GM19324 (cell line): ENCODE results near the gene TCF20.
A peak's percentile ranks its signal among the peaks of the same experiment; 100 is the strongest.

Experiments used
- ATAC-seq: cut with Tn5 transposase; IDR thresholded peaks from one replicate; pipeline ENCODE4 v1.9.1; 2021; ENCODE audit warnings: mild to moderate bottlenecking, moderate library complexity; ENCODE audit not compliant: unreplicated experiment, low FRiP score

TCF20 gene

DNA sequence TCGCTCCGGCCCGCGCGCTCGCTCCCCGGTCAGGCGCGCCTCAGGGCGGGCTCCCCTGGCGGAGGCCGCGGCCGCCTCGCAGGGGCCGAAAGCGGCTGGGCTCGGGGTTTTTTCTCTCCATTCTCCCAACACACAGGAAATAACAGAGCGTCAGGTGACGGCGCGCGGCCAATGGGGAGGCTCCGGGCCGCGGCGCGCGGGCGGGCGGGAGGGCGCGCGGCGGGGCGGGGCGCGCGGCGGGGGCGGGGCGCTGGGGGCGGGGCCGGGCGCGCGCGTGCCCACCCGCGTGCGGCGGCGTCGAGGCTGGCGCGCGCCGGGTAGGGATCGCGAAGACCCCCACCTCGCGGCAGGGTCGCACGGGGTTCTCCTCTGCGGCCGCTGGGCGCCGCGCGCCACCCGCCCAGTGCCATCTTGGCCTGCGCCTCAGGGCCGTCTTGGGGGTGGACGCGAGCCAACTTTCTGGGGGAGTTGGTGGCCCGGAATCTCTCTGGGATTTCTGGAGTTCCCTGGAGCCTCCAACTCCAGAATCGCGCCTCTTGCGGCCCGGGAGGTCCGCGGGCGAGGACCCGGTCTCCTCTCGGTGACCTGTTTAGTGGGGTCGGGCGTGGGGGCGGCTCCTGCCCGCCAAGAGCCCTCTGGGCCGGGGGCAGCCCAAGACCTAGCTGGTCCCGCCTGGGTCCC lies at the start of gene TCF20:
TCF20 (minus strand) TSS at position 144 of the 681 bp plus-strand sequence. CDS start 55,348 bp downstream, outside the sequence.
- peak; percentile 71 for ATAC-seq

DNA sequence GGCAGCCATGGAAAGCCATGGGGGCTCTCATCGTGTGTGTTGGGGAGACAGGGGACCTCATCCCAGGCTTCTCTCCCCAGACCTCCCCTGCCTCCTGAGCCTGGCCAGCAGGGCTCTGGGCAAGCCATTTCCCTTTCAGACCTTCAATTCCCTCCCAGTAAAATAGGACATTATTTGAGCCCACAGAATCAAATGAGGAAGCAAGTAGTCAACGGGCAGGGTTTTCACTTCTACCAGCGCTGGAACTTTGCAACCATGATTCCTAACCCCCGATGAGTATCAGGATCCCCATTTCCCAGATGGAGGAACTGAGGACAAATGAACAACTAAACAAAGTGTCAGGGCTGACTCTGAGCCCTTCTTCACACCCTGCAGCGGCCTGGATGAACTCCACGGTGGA lies 48.9 kb upstream of the TCF20 start:
- no peak for ATAC-seq

DNA sequence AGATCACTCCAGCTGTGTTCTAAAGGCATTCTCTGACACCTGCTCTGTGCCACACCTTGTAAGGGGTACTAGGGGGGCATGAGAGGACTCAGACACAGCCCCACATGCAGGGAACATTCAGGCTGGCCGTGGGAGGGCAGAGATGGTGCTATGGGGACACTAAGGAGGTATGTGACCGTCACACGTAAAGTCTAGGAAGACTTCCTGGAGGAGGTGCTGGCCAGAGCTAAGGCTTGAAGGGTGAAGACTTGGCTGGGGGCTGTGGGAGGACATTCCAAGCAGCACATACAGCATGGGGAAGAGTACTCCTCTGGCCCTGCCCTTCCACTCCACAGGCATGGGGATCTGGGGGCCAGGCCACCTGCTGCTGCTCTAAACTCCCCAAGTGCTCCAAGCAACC lies 48.5 kb upstream of the TCF20 start:
- no peak for ATAC-seq

DNA sequence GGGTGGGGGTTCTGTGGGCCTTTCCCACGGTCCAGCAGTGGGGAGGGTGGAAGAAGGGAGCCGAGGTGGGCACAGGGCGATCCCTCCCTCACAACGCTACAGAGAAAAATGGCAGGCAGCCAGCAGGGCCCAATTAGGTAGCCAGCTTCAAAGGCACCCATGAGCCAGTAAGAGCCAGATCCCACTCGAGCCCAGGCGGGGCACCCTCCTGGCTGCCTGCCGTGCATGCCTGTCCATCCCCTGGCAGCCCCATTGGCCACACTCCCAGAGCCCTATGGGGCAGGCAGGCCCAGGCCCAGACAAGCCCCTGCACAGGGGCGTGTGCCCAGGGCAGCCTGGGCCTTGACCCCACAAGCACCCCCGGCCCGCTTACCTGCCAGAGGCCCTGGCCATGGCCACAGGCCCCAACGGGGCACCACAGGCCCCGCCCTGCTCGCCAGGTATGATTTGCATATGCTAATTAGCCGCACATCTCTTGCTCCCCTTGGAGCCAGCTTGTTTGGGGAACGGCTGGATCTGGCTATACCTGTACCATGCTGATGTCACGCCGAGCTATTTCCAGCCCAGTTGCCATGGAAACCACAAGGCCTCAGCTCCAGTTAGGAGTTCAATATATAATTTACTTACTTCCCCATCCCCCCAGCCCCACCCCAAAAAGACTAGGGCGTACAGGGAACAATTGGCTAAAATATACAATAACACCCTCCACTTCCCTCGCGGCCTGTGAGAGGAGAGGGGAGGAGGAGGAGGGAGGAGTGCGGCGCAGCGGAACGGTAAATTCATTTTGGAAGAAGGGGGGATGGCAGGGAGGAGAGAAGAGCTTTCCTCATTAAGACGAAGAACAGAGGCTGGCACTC lies 47.5 kb upstream of the TCF20 start:
- ATAC-seq = no peak

DNA sequence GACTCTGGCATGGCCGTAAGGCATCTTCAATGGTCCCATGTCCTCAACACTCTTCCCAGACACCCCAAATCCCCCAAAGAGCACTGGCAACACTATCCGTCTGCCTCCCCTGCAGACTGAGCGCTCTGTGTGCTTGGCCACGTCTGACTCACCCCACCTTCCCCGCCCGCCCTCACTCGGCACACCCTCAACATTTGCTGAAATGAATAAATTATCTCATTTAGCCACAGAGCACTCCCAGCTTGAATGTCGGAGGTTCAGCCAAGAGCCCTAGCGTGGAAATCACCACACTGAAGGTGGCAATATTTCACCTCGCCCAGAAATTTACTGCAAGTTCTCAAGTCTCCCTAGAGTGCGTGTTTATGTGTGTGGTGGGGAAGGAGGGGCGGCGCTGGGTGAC lies 46.6 kb upstream of the TCF20 start:
- no peak for ATAC-seq

DNA sequence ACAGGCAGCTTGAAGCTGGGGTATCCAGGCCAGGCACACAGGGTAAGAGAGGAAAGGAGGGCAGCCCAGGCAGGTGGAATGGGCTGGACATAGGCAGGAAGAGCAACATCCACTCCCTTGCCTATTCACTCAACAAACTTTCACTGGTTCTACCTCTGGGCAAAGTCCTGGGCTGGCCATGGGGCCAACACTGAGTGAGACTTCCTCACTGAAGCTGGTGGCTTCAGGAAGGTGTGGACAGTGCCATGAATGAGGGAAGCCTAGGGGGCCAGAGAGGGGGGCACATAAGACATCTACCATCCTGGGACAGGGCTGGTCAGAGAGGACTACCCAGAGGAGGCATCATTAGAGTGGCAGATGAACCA lies 44.9 kb upstream of the TCF20 start:
- no peak for ATAC-seq

DNA sequence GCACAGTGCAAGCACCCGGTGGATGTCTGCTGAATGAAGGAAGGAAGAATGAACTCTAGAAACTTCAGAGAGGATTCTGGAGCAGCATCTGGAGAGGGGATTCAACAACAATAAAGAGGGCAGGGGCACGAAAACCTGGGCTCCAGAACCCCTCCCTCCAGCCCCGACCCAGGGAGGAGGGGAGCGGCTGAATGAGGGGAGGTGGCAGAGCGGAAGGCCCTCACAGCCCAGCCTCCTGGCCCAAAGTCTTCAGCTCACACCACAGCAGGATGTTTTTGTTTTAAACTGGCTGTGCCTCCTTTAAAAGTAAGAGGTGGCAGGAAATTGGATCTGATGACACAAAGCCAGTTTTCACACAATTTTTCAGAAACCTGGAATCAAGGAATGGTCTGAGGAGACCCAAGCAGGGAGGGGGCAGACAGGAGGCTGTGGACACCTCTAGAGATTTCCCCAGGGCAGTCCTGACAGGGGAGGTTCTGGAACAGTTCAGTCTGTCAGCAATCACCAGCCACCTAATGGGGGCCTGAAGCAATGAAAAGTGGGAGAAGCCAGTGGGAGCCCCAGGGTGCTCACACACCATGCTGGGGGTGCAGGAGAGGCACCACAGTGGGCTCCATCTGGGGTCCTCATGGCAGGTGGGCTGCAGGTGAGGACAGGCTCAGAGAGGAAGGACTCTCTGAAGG lies 44.4 kb upstream of the TCF20 start:
- no peak for ATAC-seq

DNA sequence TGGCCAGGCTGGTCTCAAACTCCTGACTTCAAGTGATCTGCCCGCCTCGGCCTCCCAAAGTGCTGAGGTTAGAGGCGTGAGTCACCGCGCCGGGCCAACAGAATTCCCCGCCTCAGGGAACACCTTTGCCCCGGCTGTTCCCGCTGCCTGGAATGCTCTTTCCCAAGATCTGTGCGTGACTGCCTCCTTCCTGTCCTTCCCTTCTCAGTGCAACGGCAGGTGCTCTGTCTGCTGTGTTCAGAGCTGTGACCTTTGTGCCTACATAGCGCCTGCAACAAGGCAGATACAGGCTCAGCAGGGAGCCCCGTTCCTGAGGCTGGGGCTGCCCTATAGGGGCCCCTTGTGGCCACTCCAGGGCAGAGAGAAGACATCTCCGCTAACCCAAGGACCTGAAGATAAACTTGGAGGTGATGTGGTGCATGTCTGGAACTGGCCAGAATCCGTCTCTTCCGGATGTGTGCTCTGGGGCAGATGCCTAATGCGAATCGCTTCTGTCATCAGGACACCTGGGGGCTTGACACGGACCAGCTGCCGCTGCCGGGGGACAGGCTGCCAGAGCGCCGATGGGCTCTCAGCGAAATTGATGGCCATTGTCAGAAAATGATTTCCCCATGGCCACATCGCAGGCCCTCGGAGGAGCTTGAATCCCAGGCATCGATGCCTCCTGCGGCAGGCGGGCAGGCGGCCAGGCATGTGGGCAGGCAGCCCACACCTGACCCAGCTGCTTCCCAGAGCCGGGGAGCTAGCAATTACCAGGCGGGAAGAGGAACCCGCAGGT lies 43.5 kb upstream of the TCF20 start:
- no peak for ATAC-seq

DNA sequence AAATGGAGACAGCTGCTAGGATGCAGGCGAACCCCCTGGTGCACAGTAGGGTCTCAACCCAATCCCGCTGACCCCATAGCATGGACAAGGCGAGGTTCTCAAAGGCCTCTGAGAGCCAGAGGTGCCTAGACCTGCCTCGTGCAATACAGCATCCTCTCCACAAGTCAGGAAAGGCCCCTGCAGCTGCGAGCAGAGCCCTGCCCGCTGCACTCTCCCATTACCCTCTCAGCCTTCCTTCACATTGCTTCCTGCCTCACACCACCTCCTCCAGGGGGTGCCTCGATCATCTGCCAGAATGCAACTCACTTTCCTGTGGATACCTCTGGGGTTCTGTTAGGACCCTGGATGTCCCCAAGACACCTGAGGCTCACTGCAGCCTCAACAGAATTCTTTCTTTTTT lies 42.8 kb upstream of the TCF20 start:
- no peak for ATAC-seq

DNA sequence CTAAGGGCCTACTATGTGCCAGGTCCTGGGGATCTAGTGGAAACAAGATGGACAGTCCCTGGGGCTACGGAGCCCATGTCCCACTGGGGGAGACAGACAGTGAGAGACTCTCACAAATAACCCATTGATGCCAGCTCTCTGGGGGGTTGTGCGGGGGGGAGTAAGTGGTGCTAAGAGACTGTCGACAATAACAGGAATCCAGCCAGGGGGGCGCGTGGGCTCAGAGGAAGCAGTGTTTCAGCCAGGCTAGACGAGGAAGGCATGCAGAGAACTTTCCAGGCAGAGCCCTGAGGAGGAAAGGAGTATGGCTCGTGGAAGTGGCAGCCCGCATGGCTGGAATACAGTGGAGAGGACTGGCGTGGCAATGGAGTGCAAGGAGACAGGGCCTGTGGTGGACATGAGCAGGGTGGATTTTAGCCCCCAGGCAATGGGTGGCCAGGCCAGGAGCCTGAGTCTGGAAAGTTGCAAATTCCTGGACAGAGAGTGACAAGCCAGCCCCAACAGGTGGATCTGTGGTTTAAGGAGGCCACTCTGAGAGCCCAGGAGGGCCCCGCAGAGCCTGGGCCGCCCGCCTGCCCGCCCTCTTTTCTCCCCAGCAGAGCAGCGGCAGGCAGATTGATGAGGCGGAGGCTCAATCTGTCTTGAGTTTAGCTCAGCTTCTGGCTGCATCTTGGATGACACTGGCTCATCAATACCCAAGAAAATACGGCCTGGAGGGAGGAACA lies 40.0 kb upstream of the TCF20 start:
- ATAC-seq = no peak

DNA sequence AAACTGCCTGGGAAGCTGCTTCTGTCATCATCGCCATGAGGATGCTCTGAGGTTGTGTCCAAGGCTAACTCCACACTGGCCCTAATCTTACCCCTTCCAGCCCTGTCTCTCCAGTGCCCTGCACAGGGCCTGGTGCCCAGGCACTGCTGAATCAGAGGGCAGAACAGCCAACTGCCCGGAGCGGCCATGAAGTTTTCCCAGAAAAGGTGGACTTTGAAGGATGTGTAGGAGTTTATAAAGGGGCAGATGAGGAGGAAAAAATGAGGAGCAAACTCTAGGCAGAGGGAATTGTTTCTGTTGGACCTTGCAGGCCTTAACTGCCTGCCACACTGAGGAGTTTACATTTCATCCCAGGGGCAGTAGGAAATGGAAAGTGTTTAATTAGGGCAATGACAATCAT lies 39.4 kb upstream of the TCF20 start:
- ATAC-seq = no peak

DNA sequence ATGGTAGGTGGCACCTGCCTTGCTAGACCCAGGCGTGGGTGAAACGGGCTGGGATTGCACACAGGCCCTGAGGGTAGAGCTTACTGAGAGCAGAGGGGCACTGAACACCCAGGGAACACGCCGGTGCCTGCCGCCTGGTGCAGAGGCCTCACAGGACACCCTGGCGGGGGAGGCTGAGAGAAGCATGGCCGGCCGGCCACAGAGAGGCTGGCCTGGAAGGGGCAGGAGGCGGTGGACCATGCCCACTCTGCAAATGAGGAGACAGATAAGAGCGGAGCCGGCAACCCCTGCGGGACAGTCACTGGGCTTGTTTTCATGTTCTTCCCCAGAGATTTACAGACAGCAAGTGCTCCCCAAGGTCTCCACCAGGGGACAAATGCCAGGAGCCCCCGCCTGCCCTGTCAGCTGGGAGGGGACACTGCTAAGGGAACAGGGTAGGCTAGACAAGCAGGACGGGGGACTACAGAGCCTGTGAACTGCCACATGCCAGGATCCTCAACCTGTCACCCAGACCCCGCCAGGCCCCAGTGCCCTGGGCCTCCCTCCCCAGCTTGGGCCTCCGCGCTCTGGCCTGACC lies 38.5 kb upstream of the TCF20 start:
- no peak for ATAC-seq

DNA sequence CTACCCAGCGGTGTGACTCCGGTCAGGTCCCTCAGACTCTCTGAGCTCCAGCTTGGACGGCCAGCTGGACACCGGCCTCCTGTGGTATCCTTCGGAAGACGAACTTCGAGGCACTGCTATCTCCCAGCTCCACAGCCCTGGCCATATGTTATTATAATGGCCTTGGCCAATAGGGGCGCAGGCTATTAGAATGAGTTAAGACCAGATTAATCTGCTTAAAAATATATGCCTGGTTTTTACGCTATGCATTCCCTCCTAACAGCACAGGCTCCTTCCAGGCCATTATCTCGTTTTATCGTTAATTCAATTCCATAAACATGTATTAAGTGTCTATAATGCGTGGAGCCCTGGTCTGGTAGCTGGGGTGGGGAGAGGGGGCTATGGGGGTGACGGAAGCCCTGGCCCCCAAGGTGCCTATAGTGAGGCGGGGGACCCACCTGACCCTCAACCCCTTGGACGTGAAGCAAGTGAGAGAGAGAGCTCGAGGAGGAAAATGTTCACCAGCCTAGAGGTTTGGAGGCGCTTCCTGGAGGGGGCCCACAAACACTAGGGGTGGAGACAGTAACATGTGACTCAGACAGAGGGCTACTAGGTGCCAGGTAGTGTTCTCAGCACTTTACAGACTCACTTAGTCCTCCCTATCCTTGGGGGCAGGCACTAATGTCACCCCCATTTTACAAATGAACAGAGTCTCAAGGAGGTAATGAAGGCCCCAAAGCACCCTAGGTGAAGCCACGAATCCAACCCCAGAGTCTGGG lies 37.5 kb upstream of the TCF20 start:
- no peak for ATAC-seq

DNA sequence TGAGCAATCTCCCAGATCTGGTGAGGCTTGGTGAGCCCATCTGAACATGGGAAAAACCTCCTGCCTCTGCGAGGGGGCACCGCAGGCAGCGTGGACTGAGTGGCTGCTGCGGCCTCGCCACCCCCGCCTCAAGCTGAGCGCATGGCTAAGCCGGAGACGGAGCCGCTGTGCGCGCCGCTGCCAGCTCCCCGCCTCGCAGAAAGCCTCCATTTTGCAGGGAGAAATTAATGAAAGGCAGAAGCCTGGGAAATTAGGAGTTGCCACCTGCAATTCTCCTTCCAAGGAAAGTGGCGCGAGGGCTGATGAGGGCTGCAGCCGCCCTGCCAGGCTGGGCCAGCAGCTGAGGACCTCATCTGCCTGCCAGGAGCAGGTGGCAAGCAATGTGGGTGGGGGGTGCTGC lies 35.6 kb upstream of the TCF20 start:
- no peak for ATAC-seq

DNA sequence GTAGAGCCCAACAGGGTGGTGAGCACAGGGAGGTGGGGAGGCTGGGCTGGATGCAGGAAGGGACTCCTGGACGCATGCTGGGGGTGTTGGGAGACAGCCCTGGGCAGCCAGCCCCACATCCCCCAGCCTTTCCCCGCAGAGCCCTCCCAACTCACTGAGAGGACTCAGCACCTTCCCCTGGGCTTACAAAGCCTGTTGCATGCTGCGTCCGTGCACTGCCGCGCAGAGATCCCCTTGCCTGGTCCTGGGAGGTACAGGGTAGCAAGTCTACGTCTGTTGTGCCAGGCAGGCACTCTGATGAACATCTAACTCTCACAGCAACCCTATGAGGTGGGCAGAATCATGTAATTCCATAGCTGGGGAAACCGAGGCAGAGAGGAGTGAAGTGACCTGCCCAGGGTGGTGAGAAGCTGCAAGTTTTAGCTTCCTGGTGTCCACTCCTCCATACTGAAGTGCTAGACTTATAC lies 33.9 kb upstream of the TCF20 start:
- ATAC-seq = no peak

DNA sequence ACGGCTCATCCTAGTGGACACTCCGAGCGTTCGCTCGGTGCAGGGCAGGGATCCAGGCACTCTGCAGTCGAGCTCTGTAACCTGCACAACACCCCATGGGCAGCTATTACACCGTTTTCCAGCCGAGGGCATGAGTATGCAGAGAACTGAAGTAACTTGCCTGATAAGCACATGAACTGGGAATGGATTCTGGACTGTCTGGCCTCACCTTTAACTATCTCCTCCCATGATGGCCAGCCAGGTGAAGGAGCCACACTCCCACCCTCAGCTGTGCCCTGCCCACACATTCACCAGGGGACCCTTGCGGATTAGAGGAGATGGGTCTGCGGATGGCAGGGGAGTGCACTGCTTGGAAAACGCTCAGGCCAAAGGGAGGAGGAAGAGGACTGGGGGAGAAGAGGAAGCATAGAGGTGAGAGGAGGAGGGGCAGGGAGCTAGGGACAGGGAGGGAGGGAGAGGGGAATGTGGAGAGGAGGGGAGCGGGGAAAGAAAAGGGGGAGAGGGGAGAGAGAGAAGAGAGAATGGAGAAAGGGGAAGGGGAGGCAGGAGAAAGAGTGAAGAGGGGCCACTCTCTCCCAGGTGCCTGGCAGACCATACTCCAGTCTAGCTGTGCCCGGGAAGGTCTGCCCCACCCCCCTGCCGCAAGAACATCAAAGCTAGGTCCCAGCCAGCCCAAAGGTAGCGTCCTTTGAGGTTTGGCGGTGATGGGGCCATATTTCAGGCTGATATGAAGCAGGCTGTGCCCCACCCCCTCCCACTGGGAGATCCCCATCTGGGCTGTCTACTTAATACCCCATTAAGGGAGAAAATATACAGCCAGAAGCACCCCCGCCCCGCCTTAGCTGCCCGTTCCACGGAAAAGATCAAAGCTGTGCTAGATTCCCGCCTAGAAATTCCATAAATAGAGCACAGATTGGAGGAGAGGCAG lies 33.2 kb upstream of the TCF20 start:
- no peak for ATAC-seq

DNA sequence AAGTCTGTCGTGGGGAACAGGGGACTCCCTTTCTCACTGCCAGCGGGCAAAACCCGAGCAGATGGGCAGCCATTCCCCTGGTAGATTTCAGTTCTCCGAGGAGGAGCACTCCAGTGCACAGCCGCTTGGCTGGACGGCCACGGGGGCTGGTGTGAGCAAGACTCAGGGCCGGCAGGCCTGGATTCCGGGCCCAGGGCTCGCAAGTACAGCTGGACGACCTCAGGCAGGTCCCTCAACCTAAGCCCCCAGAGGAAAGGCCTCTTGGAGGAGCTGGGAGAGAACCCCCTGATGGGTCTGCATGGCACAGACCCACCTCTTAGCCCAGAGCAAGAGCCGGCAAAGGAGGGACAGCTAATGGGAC lies 31.3 kb upstream of the TCF20 start:
- no peak for ATAC-seq
